ENCODE results near the gene SNCG.
"Not testable (repeated sequence)": the region's sequence is repeated elsewhere in the genome, so short reads cannot be mapped to it uniquely, and the experiment has no call there.

SNCG gene

DNA sequence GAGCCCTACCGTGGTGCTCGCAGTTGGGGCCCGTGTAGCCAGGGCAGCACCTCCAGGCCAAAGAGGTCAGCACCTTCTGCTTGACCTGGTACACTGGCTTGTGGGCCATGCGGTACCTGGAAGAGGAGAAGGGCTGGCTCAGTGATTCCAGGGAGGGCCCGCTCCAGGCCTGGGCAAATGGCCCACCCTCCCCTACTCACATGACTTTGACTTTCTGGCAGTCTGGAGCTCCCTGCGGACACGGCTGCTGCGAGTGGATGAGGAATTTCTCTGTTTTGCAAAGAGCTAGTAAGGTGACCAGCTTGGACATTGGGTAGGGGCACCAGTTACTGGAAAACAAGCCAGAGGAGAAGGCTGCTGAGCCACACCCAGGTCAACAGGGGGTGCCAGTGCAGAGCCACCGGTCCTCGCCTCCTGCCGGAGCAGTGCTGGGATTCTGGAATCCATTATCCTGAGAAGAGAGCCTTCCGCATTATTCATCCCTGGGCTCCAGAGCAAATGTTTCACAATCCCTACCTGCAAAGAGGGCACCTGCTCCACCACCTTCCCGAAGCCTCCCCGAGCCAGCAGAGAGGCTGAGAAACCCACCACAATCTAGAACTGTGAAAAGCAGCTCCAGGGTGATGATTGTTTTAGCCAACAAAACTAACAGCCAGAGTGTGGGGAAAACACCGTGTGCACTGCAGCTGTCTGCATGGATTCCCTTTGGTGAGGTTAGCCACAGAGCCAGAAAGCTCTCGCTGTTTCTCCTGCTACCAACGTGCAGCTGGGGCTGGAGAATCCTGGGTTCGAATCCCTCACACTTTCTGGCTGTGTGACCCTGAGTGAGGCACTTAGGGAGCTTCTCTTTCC is 12.8 kb upstream of the SNCG start:
- DNase-seq, result no peak

- no peak for DNase-seq
Measured at GRCh38 chr10:86946213-86947155, 11.9 kb upstream of the SNCG start.

GRCh38 chr10:86947806-86948205 is 10.6 kb upstream of the SNCG start:
- DNase-seq, result not testable (repeated sequence)

DNA sequence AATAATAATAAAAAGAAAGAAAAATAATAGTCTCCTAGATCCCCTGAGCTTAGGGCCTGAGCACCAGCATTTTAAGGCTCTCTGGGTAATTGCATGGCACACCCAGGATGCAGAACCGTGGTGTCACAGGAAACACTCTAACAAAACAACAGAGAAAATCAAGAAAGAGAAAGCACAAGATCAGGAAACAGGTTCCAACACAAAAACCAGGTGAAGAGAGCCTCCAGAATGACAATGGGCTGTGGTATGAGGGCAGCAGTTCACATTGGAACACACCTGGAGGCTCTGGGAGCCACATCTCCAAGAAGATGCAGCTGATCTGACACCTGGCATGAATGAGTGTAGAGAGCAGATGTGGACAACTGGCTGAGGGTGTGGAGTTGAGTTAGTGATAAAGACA is 8.1 kb upstream of the SNCG start:
- no peak for DNase-seq

DNA sequence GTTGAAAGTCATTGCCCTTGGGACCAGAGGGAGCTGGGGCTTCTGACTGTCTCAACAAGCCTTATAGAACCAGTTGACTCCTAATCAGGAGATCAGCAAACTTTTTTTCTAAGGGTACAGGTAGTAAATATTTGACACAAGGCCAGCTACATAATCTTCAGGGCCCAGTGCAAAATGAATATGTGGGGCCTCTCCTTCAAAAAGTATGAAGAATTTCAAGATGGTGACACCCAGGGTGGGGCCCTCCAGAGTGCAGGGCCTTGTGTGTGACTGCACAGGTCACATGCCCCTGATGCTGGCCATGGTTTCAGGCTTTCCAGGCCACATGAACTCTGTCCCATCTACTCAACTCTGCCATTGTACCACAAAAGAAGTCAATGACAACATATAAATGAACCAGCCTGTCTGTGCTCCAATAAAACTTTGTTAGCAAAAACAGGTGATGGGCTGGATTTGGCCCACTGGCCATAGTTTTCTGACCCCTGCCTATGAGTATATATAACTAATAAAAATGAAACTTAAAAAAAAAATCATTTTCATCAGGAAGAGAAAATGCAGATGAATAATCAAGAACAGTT is 7.1 kb upstream of the SNCG start:
- DNase-seq, result no peak

GRCh38 chr10:86952106-86952505 is 6.3 kb upstream of the SNCG start:
- no peak for DNase-seq

DNA sequence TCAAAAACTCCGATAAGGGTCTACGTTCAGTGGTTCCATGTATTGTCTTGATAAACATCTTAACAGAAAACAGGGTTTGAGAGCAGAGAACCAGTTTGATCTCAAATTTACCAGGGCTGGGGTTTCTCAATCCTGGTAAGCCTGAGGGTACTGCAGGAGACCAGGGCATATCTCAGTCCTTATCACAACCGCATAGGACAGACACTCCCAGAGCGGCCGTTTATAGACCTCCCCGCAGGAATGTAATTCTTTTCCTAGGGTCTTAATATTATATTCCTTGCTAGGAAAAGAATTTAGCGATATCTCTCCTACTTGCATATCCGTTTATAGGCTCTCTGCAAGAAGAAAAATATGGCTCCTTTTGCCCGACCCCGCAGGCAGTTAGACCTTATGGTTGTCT is 5.7 kb upstream of the SNCG start:
- not testable (repeated sequence) for DNase-seq

DNA sequence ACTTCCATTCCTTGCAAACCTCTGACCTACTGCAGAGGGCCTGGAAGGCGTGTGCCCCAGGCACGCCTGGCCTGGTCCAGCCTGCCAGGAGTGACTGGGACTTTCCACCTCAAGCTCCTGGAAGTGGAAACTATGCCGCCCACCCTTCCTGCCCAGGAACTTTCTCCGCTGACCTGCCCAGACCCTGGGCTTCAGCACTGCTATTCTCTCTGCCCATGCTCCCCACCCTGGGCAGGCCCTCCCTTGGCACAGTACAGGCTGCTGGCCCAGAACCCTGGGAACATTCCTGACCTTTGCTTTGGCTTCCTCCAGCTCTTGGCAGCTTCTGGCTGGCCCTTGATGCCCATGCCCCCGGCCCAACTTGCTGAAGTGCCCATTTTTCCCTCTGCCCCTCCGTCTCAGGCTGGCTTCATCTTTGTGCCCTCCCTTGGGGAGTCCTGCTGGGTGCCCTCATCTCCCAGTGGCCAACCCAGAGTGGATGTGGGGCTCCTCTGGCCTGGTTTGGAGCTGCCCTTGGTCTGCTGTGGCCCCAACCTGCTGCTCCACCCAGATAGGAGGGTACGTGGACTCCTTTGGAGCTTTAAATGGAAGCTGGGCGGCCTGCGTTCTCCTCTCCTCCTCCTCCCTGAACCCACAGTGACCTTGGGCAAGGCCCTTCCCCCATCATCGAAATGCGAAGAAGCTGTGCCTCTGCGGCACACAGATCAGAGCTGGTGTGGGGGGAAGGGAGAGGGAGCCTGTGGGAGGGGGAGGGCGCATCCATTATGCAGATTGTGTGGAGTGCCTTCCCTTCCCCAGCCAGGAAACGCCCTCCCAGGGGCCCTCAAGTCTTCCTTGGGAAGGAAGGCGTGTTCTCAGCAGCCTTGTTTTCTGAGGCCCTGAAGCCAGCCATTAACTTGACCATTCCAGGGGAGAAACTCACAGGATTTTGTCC is 4.4 kb upstream of the SNCG start:
- DNase-seq, result no peak

DNA sequence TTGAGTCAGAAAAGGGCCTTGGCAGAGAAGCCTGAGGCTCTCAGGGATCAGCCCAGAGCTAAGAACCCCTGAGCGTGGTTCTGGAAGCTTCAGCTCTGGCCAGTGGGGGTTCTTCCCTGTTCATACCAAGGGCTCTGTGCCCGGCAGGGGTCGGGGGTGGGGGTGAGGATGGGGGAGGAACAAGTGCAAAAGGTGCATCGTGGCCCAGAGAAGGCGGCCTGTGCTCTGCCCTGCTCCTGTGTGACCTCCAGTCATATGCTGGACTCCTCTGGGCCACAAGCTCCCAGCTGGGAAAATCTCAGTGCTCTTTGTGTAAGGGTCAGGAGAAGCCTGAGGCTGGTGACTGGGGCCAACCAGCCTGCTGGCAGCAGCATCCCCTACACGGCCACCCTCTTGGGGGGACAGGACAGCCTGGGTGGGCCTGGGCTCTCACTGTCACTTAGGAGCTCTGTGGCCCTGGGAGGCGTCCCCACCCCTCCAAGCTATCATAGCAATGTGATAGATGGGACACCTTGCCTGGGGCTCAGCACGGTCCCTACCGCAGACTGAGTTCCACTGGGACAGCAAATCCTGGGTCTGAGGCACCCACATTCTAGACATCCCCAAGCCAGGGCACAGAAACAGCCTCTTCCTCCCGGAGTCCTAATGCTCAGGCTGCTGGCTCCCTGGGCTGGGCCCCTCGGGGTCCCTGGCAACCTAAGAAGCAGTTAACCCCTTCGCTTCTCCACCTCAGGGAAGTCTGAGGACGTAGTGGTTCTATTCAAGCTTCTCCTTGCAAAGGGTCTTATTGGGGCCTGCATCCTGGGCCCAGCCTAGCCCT is 3.5 kb upstream of the SNCG start:
- DNase-seq, result no peak

DNA sequence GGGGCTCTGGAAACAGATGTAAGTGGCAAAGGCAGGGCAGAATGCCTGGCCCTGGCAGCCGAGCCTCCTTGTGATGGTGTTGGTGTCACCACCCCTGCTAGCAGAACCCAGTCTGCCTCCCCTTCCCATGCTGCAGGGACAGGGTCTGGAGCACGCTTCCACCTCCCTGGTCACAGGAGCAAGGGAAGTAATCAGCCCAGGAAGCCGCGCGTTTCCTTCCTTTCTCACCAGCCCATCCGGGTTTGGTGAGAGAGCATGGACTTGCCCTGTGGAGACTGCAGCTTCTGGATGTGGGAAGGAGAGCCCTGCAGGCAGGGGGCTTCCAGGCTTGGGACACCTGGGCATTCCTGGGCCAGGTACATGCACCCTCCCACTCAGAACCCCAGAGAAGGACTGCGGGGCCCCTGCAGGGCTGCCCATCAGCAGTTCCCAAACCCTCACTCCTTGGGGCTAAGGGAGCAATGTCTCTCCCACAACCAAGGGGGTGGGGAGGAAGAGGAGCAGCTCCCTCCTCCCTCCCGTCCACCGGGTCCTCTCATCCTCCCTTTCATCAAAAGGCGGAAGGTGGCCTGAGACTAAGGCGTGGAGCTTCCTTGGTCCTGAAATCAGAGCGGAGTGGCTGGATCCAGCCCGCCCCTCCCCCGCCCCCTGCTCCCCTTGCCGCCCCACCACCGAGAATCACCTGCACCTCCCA is 2.8 kb upstream of the SNCG start:
- no peak for DNase-seq

DNA sequence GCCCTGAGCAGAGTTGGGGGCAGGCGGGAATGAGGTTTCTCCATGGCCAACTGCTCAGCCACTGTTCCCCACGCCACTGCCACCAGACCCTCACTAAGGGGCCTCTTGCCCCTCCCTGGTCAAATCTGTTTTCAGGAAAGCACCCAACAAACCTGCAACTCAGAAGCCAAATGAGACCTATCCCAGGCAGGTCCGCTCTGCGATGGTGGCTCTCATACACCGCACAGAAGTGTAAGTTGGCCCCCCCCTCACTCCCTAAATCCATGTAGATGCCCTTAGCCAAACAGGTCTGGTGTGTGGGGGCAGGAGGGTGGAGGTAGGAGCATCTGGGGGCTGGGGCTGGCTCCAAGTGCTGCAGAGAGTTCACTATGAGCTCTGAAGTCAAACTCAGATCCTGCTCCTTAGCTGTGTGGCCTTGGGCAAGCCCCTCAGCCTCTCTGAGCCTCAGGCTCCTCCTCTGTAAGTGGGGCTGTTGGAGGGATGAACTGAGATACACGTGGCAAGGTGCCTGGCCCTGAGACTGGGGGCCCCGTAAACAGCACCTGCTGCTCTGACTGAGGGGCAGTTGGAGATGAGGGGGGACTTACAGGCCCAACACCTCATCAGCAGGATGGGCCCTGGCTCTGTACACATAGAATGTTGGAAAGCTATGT is 2.1 kb upstream of the SNCG start:
- DNase-seq, result no peak

- DNase-seq, result no peak
Measured at GRCh38 chr10:86956848-86957448, 1.5 kb upstream of the SNCG start.

GRCh38 chr10:86957471-86958115 is 806 bp upstream of the SNCG start, which contains the start of gene MMRN2:
Gene MMRN2, minus strand, starts transcription at chr10:86957615. Its CDS starts 74 bp downstream, at chr10:86957541.
- no peak for DNase-seq

GRCh38 chr10:86958901-86959736 is 720 bp downstream of the SNCG start:
- DNase-seq, result no peak

DNA sequence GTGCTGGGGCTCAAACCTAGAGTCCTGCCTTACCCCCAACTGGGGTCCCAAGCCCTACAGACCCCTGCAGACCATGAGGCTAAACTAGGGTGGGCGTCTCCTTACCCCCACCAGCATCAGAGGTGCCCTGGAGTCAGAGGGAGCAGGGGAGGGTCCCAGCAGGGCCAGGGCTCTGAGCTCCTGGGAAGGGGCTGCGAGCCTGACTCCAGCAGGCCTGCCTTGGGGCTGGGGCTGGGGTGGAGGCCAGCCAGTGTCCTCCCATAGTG is 1.3 kb downstream of the SNCG start:
- DNase-seq, result no peak

DNA sequence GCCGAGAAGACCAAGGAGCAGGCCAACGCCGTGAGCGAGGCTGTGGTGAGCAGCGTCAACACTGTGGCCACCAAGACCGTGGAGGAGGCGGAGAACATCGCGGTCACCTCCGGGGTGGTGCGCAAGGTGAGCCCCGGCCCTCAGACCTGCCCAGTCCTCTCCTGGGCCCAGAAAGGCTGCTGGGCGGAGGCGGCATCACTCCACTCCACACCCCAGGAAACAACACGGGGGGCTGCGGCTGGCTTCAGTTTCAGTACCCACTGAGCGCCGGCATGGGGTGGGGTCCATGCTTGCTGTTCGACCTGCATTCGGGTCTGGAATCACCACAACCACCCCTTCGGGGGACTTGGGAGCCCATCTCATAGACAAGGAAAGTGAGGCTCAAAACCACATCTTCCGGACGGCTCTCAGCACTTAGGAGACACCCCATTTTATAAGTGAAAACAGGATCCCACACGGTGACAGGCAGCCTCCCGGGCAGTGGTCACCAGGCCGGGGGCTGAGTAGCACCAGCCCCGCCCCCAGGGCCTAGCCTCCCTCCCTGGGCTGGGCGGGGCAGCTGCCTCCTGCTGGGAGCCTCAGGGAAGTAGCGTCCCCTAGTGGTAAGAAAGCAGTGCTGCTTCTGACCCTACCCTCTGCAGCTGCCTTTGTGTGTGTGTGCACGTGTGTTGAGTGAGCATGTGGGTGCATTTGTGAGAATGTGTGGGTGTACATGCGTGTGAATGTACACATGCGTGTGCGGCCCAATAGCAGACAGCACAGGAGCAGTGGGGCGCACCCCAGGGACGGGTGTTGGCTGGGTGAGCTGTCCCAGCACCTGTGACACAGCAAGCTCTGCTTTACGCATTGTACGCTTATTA is 1.8 kb downstream of the SNCG start:
- DNase-seq, result no peak

DNA sequence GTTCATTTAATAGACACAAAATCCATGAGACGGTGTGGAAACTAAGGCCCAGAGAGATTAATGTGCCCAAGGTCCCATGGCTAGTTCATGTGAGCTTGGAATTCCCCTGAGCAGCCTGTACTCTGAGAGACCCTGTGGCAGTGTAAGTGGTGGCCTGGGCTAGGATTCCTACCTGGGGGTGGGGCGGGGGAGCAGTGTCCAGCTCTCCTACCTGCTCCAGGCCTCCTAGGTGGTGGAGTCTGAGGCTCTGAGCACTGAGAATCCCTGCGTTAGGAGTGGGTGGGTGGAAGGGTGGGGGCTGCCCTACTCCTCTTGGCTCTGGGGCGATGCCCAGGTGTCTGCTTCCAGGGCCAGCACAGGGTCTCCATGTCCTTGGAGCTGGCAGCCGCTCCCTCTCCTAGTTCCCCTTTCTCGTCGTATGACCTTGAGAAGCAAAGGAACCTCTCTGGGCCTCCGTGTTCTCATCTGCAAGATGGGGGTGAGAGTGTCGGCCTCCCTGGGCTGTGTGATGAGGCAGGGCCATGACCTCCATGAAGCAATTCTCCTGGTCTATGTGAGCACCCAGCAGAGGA is 2.5 kb downstream of the SNCG start:
- DNase-seq, result no peak
